BJ (cell line): Measurements from ENCODE around the gene PTGR3. TPM values are rescaled to one million over a fixed set of nuclear protein-coding genes. Genes with fewer than 3 reads are reported as not detected.

Experiments used
- CTCF ChIA-PET: fragments of 350-600 bp; formaldehyde crosslinking; extraction: SDS; loops from one replicate; lab custom pipeline; 2021; ENCODE audit warnings: antibody characterized with exemption, inconsistent platforms; lab: Yijun Ruan, JAX
- POLR2A ChIA-PET: fragments of 300-600 bp; sonication (Branson Sonifier 250); formaldehyde crosslinking; extraction: SDS; loops from one replicate; lab custom pipeline; 2021; ENCODE audit warnings: antibody characterized with exemption; lab: Charles Lee
- DNase-seq: peaks from one replicate; pipeline ENCODE4 v3.0.0-alpha.2; 2011; ENCODE audit warnings: low read depth
- H3K27me3 ChIP-seq: 2 replicates; pipeline ENCODE4 v1.6.0; 2011; ENCODE audit warnings: low read length; ENCODE audit not compliant: control insufficient read depth, insufficient read depth
- H3K36me3 ChIP-seq: 2 replicates; pipeline ENCODE4 v1.5.1; 2011; ENCODE audit warnings: low read length; ENCODE audit not compliant: control insufficient read depth, insufficient read depth
- H3K4me3 ChIP-seq: 2 replicates; pipeline ENCODE4 v1.5.1; 2011; ENCODE audit warnings: low read depth, mild to moderate bottlenecking, control low read depth, low read length
- polyA plus RNA-seq: library from polyadenylated mRNA; depleted of rRNA; stranded (reverse); fragments of >200 nt; gene quantifications from 2 replicates; pipeline ENCODE4 v1.2.3, GENCODE V29; 2011
- TF ChIP-seq, protein P1 (sequence below): IDR thresholded peaks from 2 replicates; pipeline ENCODE4 v1.5.1; 2011; ENCODE audit warnings: low read depth, mild to moderate bottlenecking, control low read depth, inconsistent platforms, low read length, moderate library complexity; ENCODE audit not compliant: insufficient read depth

Gene PTGR3
- polyA plus RNA-seq, 1 experiment: 70.3 TPM

DNA sequence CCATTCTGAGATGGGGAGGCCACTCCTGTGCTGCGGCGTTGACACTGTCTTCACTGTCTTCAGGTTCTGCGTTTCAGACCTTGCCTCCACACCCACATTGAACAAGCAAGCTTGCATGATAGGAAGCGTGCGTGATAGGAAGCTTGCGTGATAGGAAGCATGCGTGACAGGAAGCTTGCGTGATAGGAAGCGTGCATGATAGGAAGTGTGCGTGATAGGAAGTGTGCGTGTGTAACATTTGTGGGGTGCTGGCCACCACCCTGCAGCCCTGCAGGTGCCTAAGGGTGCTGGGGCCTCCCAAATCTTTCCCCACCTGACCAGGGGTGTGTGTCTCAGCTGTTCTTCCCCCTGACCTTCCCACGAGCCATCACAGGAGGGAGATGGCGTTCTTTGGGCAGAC, 27.0 kb upstream of the PTGR3 start:
- TF ChIP-seq, protein P1, sequence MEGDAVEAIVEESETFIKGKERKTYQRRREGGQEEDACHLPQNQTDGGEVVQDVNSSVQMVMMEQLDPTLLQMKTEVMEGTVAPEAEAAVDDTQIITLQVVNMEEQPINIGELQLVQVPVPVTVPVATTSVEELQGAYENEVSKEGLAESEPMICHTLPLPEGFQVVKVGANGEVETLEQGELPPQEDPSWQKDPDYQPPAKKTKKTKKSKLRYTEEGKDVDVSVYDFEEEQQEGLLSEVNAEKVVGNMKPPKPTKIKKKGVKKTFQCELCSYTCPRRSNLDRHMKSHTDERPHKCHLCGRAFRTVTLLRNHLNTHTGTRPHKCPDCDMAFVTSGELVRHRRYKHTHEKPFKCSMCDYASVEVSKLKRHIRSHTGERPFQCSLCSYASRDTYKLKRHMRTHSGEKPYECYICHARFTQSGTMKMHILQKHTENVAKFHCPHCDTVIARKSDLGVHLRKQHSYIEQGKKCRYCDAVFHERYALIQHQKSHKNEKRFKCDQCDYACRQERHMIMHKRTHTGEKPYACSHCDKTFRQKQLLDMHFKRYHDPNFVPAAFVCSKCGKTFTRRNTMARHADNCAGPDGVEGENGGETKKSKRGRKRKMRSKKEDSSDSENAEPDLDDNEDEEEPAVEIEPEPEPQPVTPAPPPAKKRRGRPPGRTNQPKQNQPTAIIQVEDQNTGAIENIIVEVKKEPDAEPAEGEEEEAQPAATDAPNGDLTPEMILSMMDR: no peak
- no peak for DNase-seq
- CTCF ChIA-PET: interaction anchor here (0.9 kb wide), 1 partner anchor 244 kb away, joined by 3 read pairs; no protein-coding TSS in a partner anchor
- H3K27me3 ChIP-seq: no peaks in the 10 kb centered on the region
- H3K36me3 ChIP-seq: peaks cover 3% of the 10 kb centered on the region
- H3K4me3 ChIP-seq: no peak overlapping the region
- POLR2A ChIA-PET: no interaction called here

DNA sequence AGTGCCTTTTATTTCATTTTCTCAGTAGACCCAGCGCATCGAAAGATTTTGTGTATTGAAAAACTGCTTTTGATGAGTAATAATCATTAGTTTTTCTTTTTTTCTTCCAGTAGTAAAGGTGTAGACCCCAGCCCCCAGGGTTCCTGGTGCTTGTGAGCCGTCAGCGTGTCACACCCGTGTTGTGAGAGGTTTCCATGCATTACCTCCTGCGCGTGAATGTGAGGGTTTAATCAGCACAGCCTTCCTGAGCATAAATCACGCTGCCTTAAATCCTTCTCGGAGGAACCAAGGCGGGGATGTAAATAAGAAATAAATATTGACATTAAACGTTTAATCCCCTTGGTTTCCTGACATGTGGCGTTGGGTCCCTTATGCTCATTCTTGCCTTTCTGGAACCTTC, 26.0 kb upstream of the PTGR3 start:
- Histone ChIP-seq H3K4me3 (no peak overlapping the region), H3K27me3 (no peaks in the 10 kb centered on the region), H3K36me3 (peaks cover 3% of the 10 kb centered on the region)
- DNase-seq: no peak
- TF ChIP-seq, protein P1: no peak
- POLR2A ChIA-PET: no interaction called here
- CTCF ChIA-PET: no interaction called here

DNA sequence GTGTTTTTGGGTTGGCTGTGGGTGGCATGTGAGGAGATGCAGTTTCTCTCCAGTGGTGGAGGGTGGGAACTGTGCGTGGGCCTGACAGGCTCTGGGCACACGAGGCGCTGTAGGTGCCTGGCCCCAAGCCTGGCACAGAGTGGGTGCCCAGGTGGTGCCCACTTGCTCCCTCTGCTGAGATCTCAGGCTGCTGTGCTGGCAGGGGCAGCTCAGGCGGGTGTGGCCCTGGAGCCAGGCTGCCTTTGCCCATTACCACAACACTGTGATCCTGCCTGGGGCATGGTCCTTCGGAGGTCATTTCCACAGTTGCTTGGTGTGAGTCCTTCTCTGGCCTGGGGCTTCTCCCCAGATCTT, 22.1 kb upstream of the PTGR3 start:
- CTCF ChIA-PET: interaction anchor here (1.3 kb wide), 1 partner anchor 13 kb away, joined by 3 read pairs; no protein-coding TSS in a partner anchor
- POLR2A ChIA-PET: no interaction called here
- Histone ChIP-seq H3K27me3 (no peaks in the 10 kb centered on the region), H3K4me3 (no peak overlapping the region), H3K36me3 (peaks cover 4% of the 10 kb centered on the region)
- TF ChIP-seq, protein P1: no peak
- no peak for DNase-seq

DNA sequence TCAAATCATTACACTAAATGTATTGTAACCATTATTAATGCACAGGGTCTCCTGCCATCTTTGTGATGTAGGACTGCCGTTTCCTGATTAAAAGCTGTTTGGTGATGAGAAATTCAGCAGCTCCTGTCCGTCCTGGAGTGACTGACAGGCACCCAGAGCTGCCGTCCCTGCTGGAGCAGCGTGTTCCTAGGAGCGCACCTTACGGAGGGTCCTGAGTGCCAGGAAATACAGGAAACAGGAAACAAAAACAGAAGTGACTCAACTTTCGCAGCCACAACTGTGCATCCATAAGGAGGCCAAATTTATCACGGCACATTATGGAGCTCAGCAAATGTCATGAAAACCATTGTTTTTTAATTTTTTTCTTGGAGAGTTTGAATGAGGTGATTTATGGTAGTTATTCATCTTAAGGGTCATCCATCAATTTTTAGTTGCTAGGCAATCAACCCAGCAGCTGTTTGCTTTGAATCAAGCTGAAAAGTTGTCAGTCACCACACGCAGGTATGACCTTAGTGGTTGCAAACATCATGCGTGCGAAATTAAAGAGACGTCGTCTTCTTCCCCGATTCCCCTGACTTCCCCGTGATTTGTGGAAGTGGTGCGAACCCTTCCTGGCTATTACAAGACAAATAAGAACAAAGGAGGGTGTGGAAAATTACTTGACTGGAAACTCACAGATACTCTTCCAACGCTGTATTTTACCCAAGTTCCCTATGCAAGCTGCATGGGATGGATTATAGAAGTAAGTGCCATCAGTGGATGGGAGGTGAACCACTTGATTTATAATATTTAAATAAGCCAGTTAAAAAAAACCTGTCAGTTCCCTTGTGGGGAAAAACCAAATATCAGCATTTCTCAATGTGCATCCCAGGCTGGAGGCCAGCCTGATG, 21.5 kb upstream of the PTGR3 start:
- TF ChIP-seq, protein P1: no peak
- DNase-seq: no peak
- ChIA-PET CTCF (interaction anchor here (1.1 to 1.3 kb wide), 2 partner anchors 12 to 13 kb away, joined by 3 to 4 read pairs; no protein-coding TSS in a partner anchor), POLR2A (no interaction called here)
- H3K4me3 ChIP-seq: no peak overlapping the region
- peaks cover 3% of the 10 kb centered on the region for H3K36me3 ChIP-seq
- H3K27me3 ChIP-seq: no peaks in the 10 kb centered on the region

DNA sequence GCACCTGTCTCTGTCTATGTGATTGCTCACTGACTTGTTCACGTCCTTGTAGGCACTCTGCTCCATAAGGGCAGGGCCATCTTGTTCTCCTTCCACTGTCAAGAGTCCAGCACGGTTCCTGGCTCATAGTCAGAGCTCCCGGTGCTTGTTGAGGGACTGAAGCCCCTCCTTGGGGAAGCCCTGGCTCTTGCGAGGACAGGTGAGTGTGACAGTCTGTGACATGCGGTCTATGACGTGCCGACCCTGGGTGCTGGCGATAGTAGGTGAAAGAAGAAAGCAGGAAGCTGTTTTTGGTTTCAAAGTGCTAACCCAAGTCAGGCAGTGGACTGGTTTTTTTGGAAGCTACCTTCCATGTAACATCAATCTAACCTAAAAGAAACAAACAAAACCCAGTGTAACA, 20.5 kb upstream of the PTGR3 start:
- Histone ChIP-seq H3K27me3 (no peaks in the 10 kb centered on the region), H3K36me3 (peaks cover 3% of the 10 kb centered on the region), H3K4me3 (no peak overlapping the region)
- CTCF ChIA-PET: interaction anchor here (1.1 to 1.7 kb wide), 3 partner anchors 9 to 13 kb away, joined by 4 to 5 read pairs (median 4); no protein-coding TSS in a partner anchor
- POLR2A ChIA-PET: no interaction called here
- TF ChIP-seq, protein P1: no peak
- DNase-seq: no peak
